Endothelial cell of umbilical vein (primary cell): ENCODE results near the gene SLC17A9. TPM values are rescaled to one million over a fixed set of nuclear protein-coding genes. Genes with fewer than 3 reads are reported as not detected.

Experiments
- BruUV-seq: library from RNA; stranded (reverse); fragments of 400-500 nt; replicated peaks from 2 replicates; lab custom pipeline; 2021; lab: Mats Ljungman, UMichigan
- CTCF ChIA-PET: fragments of 300-600, 350-600 bp; sonication (Branson Sonifier 250); formaldehyde crosslinking; loops from one replicate; lab custom pipeline; 2021; ENCODE audit warnings: antibody characterized with exemption, inconsistent platforms; lab: Charles Lee
- POLR2A ChIA-PET: fragments of 300-600, 350-600 bp; sonication (Branson Sonifier 250); formaldehyde crosslinking; loops from one replicate; lab custom pipeline; 2021; ENCODE audit warnings: antibody characterized with exemption, inconsistent platforms; lab: Charles Lee
- DNase-seq: peaks from one replicate; pipeline ENCODE4 v3.0.0-alpha.2; 2011; ENCODE audit warnings: low read depth, low spot score
- FAIRE-seq: peaks from 2 replicates; lab custom pipeline; 2011; peaks lifted over from hg19 to GRCh38; lab: Jason Lieb, UNC
- H2AFZ ChIP-seq: 2 replicates; pipeline ENCODE4 v1.6.0; 2012; ENCODE audit warnings: low read depth, low read length, control low read depth, inconsistent platforms
- H3K27ac ChIP-seq: 2 replicates; pipeline ENCODE4 v1.5.1; 2011; ENCODE audit warnings: low read depth, mild to moderate bottlenecking, control low read depth, low read length, moderate library complexity; ENCODE audit not compliant: insufficient read depth
- H3K27me3 ChIP-seq, 2 experiments: 2 replicates each; pipeline versions ENCODE4 v1.6.0 to v1.6.1; 2011; ENCODE audit warnings: low read length in 2 of 2, mixed read lengths in 1 of 2; ENCODE audit not compliant: control insufficient read depth in 2 of 2, insufficient read depth in 2 of 2
- H3K36me3 ChIP-seq, 2 experiments: 2 replicates in 1 of 2; 3 replicates in 1 of 2; pipeline ENCODE4 v1.5.1; 2011; ENCODE audit warnings: low read length in 2 of 2, mild to moderate bottlenecking in 1 of 2, moderate library complexity in 1 of 2; ENCODE audit not compliant: control insufficient read depth in 2 of 2, insufficient read depth in 2 of 2; ENCODE audit errors: extremely low read depth in 1 of 2
- H3K4me1 ChIP-seq: 3 replicates; pipeline ENCODE4 v1.5.1; 2011; ENCODE audit warnings: mild to moderate bottlenecking, low read length; ENCODE audit not compliant: control insufficient read depth, insufficient read depth; ENCODE audit errors: extremely low read depth
- H3K4me2 ChIP-seq: 2 replicates; pipeline ENCODE4 v1.6.1; 2011; ENCODE audit warnings: low read length, control low read depth, mixed read lengths; ENCODE audit not compliant: insufficient read depth
- H3K4me3 ChIP-seq, 3 experiments: fragments of 200-600 bp in 1 of 3; sonication (generic), shearing (Covaris generic) in 1 of 3; replicated peaks in 1 of 3; 2 replicates each; pipeline ENCODE4 v1.5.1; 2011 to 2016; ENCODE audit warnings: control low read depth in 3 of 3, low read length in 3 of 3, mild to moderate bottlenecking in 2 of 3, inconsistent platforms in 1 of 3, low read depth in 1 of 3, moderate library complexity in 1 of 3; ENCODE audit not compliant: insufficient read depth in 1 of 3
- H3K79me2 ChIP-seq: 2 replicates; pipeline ENCODE4 v1.6.0; 2012; ENCODE audit warnings: low read length, inconsistent platforms; ENCODE audit not compliant: control insufficient read depth, insufficient read depth
- H3K9ac ChIP-seq: replicated peaks from 2 replicates; pipeline ENCODE3; 2011; ENCODE audit warnings: low read length, control low read depth; ENCODE audit not compliant: insufficient read depth; ENCODE audit errors: extremely low read depth
- H3K9me1 ChIP-seq: replicated peaks from 3 replicates; pipeline ENCODE4 v1.6.0; 2011; ENCODE audit warnings: mild to moderate bottlenecking, low read length; ENCODE audit not compliant: control insufficient read depth, insufficient read depth; ENCODE audit errors: extremely low read depth
- H3K9me3 ChIP-seq: replicated peaks from 2 replicates; pipeline ENCODE4 v1.5.1; 2012; ENCODE audit warnings: low read length, inconsistent platforms; ENCODE audit not compliant: control insufficient read depth, insufficient read depth
- H4K20me1 ChIP-seq: replicated peaks from 2 replicates; pipeline ENCODE3; 2011; ENCODE audit warnings: mild to moderate bottlenecking, low read length; ENCODE audit not compliant: control insufficient read depth, insufficient read depth; ENCODE audit errors: extremely low read depth
- EZH2 ChIP-seq: IDR thresholded peaks from 2 replicates; pipeline ENCODE4 v1.6.1; 2012; ENCODE audit warnings: borderline replicate concordance, low read depth, mild to moderate bottlenecking, moderate library complexity, low read length, inconsistent platforms; ENCODE audit not compliant: severe bottlenecking
- FOS ChIP-seq: IDR thresholded peaks from 2 replicates; pipeline ENCODE4 v1.6.1; 2011; ENCODE audit warnings: mild to moderate bottlenecking, low read length, moderate library complexity, borderline replicate concordance; ENCODE audit not compliant: insufficient read depth
- GATA2 ChIP-seq: IDR thresholded peaks from 2 replicates; pipeline ENCODE4 v1.7.0; 2011; ENCODE audit warnings: low read depth, mild to moderate bottlenecking, moderate library complexity, mixed read lengths, low read length; ENCODE audit not compliant: insufficient read length, insufficient read depth
- JUN ChIP-seq: IDR thresholded peaks from 2 replicates; pipeline ENCODE4 v1.6.1; 2011; ENCODE audit warnings: borderline replicate concordance, low read depth; ENCODE audit not compliant: insufficient read length, insufficient read depth
- MYC ChIP-seq: IDR thresholded peaks from one replicate; pipeline ENCODE4 v1.6.1; 2011; ENCODE audit warnings: mild to moderate bottlenecking, low read depth, low read length
- POLR2A ChIP-seq: IDR thresholded peaks from 2 replicates; pipeline ENCODE4 v1.6.1; 2012; ENCODE audit warnings: low read depth, mild to moderate bottlenecking, control low read depth, low read length
- POLR2AphosphoS5 ChIP-seq: IDR thresholded peaks from 2 replicates; pipeline ENCODE4 v1.6.1; 2012; ENCODE audit warnings: low read depth, mild to moderate bottlenecking, control low read depth, low read length, moderate library complexity; ENCODE audit not compliant: insufficient read depth
- dilution Hi-C: fragments of 300-500 bp; cut with MboI; formaldehyde crosslinking; loops from one replicate; pipeline ENCODE4 v1.15.0; 2019; ENCODE audit warnings: low sequenced_read_pairs; ENCODE audit not compliant: extremely low pct_ligation_motif_present
- intact Hi-C: fragments of 100-400 bp; cut with micrococcal nuclease; formaldehyde crosslinking; loops from one replicate; pipeline ENCODE4 v1.10.0; 2022
- polyA plus RNA-seq, 4 experiments: library from polyadenylated mRNA; depleted of rRNA in 3 of 4; stranded (reverse) in 3 of 4; unstranded in 1 of 4; fragments of >200 nt; gene quantifications; 2 replicates each; pipeline versions ENCODE4 v1.2.1 to v1.2.3, GENCODE V29; 2011 to 2012; ENCODE audit warnings: missing spikeins in 1 of 4
- total RNA-seq: library from RNA; stranded (reverse); gene quantifications from 2 replicates; pipeline ENCODE4 v1.2.3, GENCODE V29; 2021
- TF ChIP-seq, protein P1 (sequence below), 2 donors: IDR thresholded peaks; 1 replicate in 1 of 2; 2 replicates in 1 of 2; pipeline ENCODE4 v1.5.1; 2011; ENCODE audit warnings: low read length in 2 of 2, mild to moderate bottlenecking in 2 of 2, moderate library complexity in 2 of 2, control low read depth in 1 of 2, inconsistent platforms in 1 of 2, low read depth in 1 of 2; ENCODE audit not compliant: insufficient read depth in 1 of 2; ENCODE audit errors: extremely low read depth in 1 of 2
- TF ChIP-seq, protein P2 (sequence below): IDR thresholded peaks from 2 replicates; pipeline ENCODE4 v1.6.1; 2011; ENCODE audit not compliant: insufficient read depth, insufficient read length

Gene SLC17A9
- total and polyA plus RNA-seq, 2 donors (not counting 3 experiments of a cell fraction or from before 2014, with no cell fraction given), result 38.2 to 44.5 TPM

DNA sequence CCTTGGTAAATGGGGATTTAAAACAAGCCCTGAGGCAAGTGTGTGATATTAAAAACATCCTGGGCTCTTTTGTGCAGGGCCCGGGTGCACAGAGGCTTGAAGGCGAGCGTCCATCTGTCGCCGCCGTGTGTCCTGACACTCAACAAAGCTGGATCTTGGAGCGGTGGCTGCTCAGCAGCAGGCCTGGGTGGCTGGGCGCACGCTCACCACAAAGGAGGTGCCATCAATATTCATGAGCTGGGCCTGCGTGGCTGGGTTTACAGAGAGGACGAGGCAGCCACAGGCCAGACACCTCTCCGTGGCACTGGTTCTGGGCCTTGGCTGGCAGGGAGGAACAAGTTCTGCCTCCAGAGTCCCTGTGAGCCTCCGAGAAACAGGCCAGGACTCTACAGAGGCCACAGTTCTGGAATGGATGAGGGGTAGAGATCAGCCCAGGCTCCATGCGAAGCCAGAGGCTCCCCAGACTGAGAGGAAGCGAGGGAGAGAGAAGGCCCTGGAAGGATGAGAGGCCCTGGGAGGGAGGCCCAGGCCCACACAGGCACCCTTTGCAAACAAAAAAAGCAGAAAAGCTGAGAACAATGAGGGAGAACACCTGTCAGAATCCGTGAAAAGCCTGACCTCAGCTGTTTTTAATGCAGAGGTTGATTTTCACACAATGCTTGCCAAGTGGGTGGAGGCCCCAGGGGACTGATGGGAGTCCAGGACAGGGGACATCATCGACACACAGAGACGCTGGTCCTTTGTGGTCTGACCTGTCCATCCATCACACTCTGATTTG is 32.3 kb downstream of the SLC17A9 start:
- Histone ChIP-seq H3K36me3 (no peaks in the 10 kb centered on the region), H2AFZ (no peak overlapping the region), H3K9me3 (no peaks in the 10 kb centered on the region), H3K27ac (no peak overlapping the region), H3K4me2 (no peak overlapping the region), H3K27me3 (peaks cover 11% of the 10 kb centered on the region in 2 experiments), H3K4me3 (no peak overlapping the region), H3K4me1 (no peaks in the 10 kb centered on the region), H3K9ac (no peak overlapping the region), H3K9me1 (no peaks in the 10 kb centered on the region), H3K79me2 (no peaks in the 10 kb centered on the region), H4K20me1 (no peaks in the 10 kb centered on the region)
- BruUV-seq, result no TSS peak
- dilution Hi-C loops, result no loop called here
- no peak for DNase-seq
- TF ChIP-seq JUN (no peak), EZH2 (no peak), POLR2A (no peak), FOS (no peak)
- intact Hi-C loops, result no loop called here
- FAIRE-seq, result no peak
- POLR2A ChIA-PET, result no interaction called here
- CTCF ChIA-PET, result interaction anchor here (1.0 to 2.2 kb wide), 3 partner anchors 12 to 24 kb away, joined by 3 to 12 read pairs (median 5); no protein-coding TSS in a partner anchor

GRCh38 chr20:62985444-62985778 is 32.9 kb downstream of the SLC17A9 start:
- Histone ChIP-seq H3K79me2 (no peaks in the 10 kb centered on the region), H2AFZ (no peak overlapping the region), H3K4me1 (no peaks in the 10 kb centered on the region), H4K20me1 (no peaks in the 10 kb centered on the region), H3K27ac (no peak overlapping the region), H3K4me3 (no peak overlapping the region), H3K4me2 (no peak overlapping the region), H3K36me3 (no peaks in the 10 kb centered on the region), H3K9ac (no peak overlapping the region), H3K9me1 (no peaks in the 10 kb centered on the region), H3K27me3 (peaks cover 6 to 8% of the 10 kb centered on the region in 2 experiments), H3K9me3 (no peaks in the 10 kb centered on the region)
- no TSS peak for BruUV-seq
- ChIA-PET POLR2A (no interaction called here), CTCF (interaction anchor here (1.0 to 2.2 kb wide), 2 partner anchors 13 to 24 kb away, joined by 5 to 12 read pairs; no protein-coding TSS in a partner anchor)
- TF ChIP-seq EZH2 (no peak), MYC (no peak), JUN (no peak), POLR2AphosphoS5 (no peak), FOS (no peak), POLR2A (no peak), GATA2 (no peak)
- TF ChIP-seq, protein P1, sequence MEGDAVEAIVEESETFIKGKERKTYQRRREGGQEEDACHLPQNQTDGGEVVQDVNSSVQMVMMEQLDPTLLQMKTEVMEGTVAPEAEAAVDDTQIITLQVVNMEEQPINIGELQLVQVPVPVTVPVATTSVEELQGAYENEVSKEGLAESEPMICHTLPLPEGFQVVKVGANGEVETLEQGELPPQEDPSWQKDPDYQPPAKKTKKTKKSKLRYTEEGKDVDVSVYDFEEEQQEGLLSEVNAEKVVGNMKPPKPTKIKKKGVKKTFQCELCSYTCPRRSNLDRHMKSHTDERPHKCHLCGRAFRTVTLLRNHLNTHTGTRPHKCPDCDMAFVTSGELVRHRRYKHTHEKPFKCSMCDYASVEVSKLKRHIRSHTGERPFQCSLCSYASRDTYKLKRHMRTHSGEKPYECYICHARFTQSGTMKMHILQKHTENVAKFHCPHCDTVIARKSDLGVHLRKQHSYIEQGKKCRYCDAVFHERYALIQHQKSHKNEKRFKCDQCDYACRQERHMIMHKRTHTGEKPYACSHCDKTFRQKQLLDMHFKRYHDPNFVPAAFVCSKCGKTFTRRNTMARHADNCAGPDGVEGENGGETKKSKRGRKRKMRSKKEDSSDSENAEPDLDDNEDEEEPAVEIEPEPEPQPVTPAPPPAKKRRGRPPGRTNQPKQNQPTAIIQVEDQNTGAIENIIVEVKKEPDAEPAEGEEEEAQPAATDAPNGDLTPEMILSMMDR (IDR thresholded peaks at IDR 0.05; ENCODE audit: extremely low read depth in 1 of 2, insufficient read depth in 1 of 2, low read depth in 1 of 2, low read length in 2 of 2), result no peak
- TF ChIP-seq, protein P2, sequence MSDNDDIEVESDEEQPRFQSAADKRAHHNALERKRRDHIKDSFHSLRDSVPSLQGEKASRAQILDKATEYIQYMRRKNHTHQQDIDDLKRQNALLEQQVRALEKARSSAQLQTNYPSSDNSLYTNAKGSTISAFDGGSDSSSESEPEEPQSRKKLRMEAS, result no peak
- DNase-seq, result no peak
- dilution Hi-C loops, result no loop called here
- FAIRE-seq, result no peak
- intact Hi-C loops, result no loop called here
